HepG2 (cell line): ENCODE data around the gene PGC. TPM values are rescaled to one million over a fixed set of nuclear protein-coding genes. Genes with fewer than 3 reads are reported as not detected.

Experiments
- ARID2 ChIP-seq: sonication (generic); formaldehyde crosslinking; IDR thresholded peaks from 2 replicates; pipeline ENCODE4 v1.8.1; 2022; ENCODE audit warnings: mild to moderate bottlenecking, missing genetic modification reagents, borderline replicate concordance
- ELF3 ChIP-seq: IDR thresholded peaks from 2 replicates; pipeline ENCODE4 v1.6.1; 2016; ENCODE audit warnings: missing genetic modification reagents, missing compliant biosample characterization
- HMG20A ChIP-seq: IDR thresholded peaks from 2 replicates; pipeline ENCODE4 v1.6.1; 2016; ENCODE audit warnings: borderline replicate concordance
- KLF6 ChIP-seq: IDR thresholded peaks from 2 replicates; pipeline ENCODE4 v1.8.0; 2016; ENCODE audit warnings: missing biosample characterization, missing genetic modification reagents
- MBNL3 ChIP-seq: fragments of 250-450 bp; sonication (Bioruptor Pico); conservative IDR thresholded peaks from 2 replicates; pipeline ENCODE4 v1.8.0; 2022; ENCODE audit warnings: mild to moderate bottlenecking, inconsistent platforms
- SRF ChIP-seq: IDR thresholded peaks from 2 replicates; pipeline ENCODE4 v1.6.1; 2011; ENCODE audit warnings: mild to moderate bottlenecking, low read depth, low read length, moderate library complexity
- TARDBP ChIP-seq: sonication (generic); formaldehyde crosslinking; IDR thresholded peaks from 2 replicates; pipeline ENCODE4 v1.8.0; 2022; ENCODE audit warnings: mild to moderate bottlenecking, missing genetic modification reagents
- YEATS4 ChIP-seq: sonication (generic); formaldehyde crosslinking; IDR thresholded peaks from 2 replicates; pipeline ENCODE4 v1.4.0; 2020; ENCODE audit warnings: missing genetic modification reagents, borderline replicate concordance
- ZMYM3 ChIP-seq: sonication (generic); formaldehyde crosslinking; IDR thresholded peaks from 2 replicates; pipeline ENCODE4 v1.5.1; 2020; ENCODE audit warnings: mild to moderate bottlenecking, missing genetic modification reagents
- ZNF383 ChIP-seq: sonication (generic); formaldehyde crosslinking; IDR thresholded peaks from 2 replicates; pipeline ENCODE4 v1.4.0; 2020; ENCODE audit warnings: missing genetic modification reagents, mild to moderate bottlenecking, borderline replicate concordance
- ZNF550 ChIP-seq: sonication (generic); formaldehyde crosslinking; IDR thresholded peaks from 2 replicates; pipeline ENCODE4 v1.4.0; 2020; ENCODE audit warnings: mild to moderate bottlenecking, missing genetic modification reagents, borderline replicate concordance
- ZNF850 ChIP-seq: sonication (generic); formaldehyde crosslinking; conservative IDR thresholded peaks from 2 replicates; pipeline ENCODE4 v1.9.0; 2021; ENCODE audit warnings: mild to moderate bottlenecking, missing genetic modification reagents
- polyA plus RNA-seq, 8 experiments: library from polyadenylated mRNA; depleted of rRNA in 3 of 8; stranded (reverse) in 7 of 8; unstranded in 1 of 8; fragments of >200 nt; fragmentation: Illumina TruSeq in 4 of 8; extraction: Trizol in 4 of 8; gene quantifications; 2 replicates each; pipeline versions ENCODE4 v1.2.1 to v1.2.3, GENCODE V29; 2011 to 2016; ENCODE audit warnings: low read depth in 4 of 8, missing spikeins in 1 of 8, mixed read lengths in 1 of 8; ENCODE audit not compliant: insufficient read depth in 1 of 8
- total RNA-seq, 5 experiments: library from RNA; depleted of rRNA; stranded (reverse); fragments of >200 nt; fragmentation: Illumina TruSeq; extraction: Trizol; gene quantifications; 2 replicates each; pipeline ENCODE4 v1.2.3, GENCODE V29; 2016; ENCODE audit warnings: low read depth in 1 of 5
- TF ChIP-seq, protein P1 (sequence below): sonication (generic); formaldehyde crosslinking; conservative IDR thresholded peaks from 2 replicates; pipeline ENCODE4 v1.8.1; 2023; ENCODE audit warnings: missing genetic modification reagents
- TF ChIP-seq, protein P2 (sequence below): IDR thresholded peaks from 2 replicates; pipeline ENCODE4 v1.6.1; 2018; ENCODE audit warnings: missing genetic modification reagents, mild to moderate bottlenecking, missing compliant biosample characterization
- TF ChIP-seq, protein P3 (sequence below): sonication (generic); formaldehyde crosslinking; IDR thresholded peaks from 2 replicates; pipeline ENCODE4 v1.4.0; 2020; ENCODE audit warnings: missing genetic modification reagents, borderline replicate concordance
- TF ChIP-seq, protein P4 (sequence below): IDR thresholded peaks from 2 replicates; pipeline ENCODE4 v1.6.1; 2016
- TF ChIP-seq, protein P5 (sequence below): sonication (generic); formaldehyde crosslinking; IDR thresholded peaks from 2 replicates; pipeline ENCODE4 v1.4.0; 2020; ENCODE audit warnings: missing genetic modification reagents, mild to moderate bottlenecking, borderline replicate concordance

Gene PGC
- total and polyA plus RNA-seq, 2 of the 13 experiments (the other 11 are each of a cell fraction or from before 2014, with no cell fraction given) = 426 to 502 TPM

DNA sequence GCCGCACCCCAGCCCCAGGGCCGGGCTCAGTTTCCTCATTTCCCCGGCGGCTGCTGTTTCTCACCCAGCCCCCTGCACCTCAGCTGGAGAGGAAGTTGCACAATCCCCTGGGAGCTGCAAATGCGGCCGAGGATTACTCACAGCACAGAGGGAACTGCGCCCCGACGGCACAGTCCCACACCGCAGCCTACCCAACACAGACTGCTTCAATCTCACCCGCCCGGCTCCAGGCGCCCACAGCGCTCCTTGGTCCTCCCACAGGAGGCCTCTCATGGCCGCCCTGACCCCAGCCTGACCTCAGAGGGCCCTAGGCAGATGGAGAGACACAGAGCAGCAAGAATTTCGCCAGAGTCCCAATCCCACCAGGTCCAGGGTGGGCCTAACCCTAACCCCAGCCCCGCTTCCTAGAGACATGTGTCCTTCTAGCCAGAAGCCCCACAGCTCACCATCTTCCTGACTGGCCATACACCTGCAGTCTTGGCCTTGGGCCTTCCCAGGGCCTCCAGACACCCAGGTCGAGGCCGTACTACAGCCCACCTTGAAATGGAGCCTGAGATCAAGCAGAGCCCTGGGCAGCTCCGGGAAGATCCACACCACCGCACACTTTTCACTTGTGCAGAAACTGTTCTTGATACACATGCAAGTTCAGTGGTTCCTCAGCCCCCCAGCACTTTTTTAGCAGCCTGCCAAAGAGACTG, 23.5 kb downstream of the PGC start (continued):
- TF ChIP-seq, protein P1, sequence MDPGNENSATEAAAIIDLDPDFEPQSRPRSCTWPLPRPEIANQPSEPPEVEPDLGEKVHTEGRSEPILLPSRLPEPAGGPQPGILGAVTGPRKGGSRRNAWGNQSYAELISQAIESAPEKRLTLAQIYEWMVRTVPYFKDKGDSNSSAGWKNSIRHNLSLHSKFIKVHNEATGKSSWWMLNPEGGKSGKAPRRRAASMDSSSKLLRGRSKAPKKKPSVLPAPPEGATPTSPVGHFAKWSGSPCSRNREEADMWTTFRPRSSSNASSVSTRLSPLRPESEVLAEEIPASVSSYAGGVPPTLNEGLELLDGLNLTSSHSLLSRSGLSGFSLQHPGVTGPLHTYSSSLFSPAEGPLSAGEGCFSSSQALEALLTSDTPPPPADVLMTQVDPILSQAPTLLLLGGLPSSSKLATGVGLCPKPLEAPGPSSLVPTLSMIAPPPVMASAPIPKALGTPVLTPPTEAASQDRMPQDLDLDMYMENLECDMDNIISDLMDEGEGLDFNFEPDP (CRISPR knock-in tag) = no peak
- peak; percentile 84 for TF ChIP-seq ELF3
- no peak for TF ChIP-seq ZNF383 (CRISPR knock-in tag)
- TF ChIP-seq KLF6 (CRISPR knock-in tag) = 0 out of 2 replicates have a peak, but pooled peaks have one; percentile 63
- TF ChIP-seq ZNF850 (CRISPR knock-in tag) = no peak
- TF ChIP-seq, protein P2, sequence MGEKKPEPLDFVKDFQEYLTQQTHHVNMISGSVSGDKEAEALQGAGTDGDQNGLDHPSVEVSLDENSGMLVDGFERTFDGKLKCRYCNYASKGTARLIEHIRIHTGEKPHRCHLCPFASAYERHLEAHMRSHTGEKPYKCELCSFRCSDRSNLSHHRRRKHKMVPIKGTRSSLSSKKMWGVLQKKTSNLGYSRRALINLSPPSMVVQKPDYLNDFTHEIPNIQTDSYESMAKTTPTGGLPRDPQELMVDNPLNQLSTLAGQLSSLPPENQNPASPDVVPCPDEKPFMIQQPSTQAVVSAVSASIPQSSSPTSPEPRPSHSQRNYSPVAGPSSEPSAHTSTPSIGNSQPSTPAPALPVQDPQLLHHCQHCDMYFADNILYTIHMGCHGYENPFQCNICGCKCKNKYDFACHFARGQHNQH (CRISPR knock-in tag) = peak; percentile 51; the same call in 1 of the 2 replicates
- no peak; the same call in 1 of the 2 replicates for TF ChIP-seq HMG20A
- no peak for TF ChIP-seq MBNL3 (CRISPR knock-in tag)
- TF ChIP-seq, protein P3, sequence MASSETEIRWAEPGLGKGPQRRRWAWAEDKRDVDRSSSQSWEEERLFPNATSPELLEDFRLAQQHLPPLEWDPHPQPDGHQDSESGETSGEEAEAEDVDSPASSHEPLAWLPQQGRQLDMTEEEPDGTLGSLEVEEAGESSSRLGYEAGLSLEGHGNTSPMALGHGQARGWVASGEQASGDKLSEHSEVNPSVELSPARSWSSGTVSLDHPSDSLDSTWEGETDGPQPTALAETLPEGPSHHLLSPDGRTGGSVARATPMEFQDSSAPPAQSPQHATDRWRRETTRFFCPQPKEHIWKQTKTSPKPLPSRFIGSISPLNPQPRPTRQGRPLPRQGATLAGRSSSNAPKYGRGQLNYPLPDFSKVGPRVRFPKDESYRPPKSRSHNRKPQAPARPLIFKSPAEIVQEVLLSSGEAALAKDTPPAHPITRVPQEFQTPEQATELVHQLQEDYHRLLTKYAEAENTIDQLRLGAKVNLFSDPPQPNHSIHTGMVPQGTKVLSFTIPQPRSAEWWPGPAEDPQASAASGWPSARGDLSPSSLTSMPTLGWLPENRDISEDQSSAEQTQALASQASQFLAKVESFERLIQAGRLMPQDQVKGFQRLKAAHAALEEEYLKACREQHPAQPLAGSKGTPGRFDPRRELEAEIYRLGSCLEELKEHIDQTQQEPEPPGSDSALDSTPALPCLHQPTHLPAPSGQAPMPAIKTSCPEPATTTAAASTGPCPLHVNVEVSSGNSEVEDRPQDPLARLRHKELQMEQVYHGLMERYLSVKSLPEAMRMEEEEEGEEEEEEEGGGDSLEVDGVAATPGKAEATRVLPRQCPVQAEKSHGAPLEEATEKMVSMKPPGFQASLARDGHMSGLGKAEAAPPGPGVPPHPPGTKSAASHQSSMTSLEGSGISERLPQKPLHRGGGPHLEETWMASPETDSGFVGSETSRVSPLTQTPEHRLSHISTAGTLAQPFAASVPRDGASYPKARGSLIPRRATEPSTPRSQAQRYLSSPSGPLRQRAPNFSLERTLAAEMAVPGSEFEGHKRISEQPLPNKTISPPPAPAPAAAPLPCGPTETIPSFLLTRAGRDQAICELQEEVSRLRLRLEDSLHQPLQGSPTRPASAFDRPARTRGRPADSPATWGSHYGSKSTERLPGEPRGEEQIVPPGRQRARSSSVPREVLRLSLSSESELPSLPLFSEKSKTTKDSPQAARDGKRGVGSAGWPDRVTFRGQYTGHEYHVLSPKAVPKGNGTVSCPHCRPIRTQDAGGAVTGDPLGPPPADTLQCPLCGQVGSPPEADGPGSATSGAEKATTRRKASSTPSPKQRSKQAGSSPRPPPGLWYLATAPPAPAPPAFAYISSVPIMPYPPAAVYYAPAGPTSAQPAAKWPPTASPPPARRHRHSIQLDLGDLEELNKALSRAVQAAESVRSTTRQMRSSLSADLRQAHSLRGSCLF = no peak
- TF ChIP-seq ARID2 (CRISPR knock-in tag) = no peak
- TF ChIP-seq ZNF550 = no peak
- TF ChIP-seq SRF = no peak
- TF ChIP-seq ZMYM3 (CRISPR knock-in tag) = peak; percentile 82; the same call in 1 of the 2 replicates
- TF ChIP-seq TARDBP (CRISPR knock-in tag) = no peak
- TF ChIP-seq, protein P4, sequence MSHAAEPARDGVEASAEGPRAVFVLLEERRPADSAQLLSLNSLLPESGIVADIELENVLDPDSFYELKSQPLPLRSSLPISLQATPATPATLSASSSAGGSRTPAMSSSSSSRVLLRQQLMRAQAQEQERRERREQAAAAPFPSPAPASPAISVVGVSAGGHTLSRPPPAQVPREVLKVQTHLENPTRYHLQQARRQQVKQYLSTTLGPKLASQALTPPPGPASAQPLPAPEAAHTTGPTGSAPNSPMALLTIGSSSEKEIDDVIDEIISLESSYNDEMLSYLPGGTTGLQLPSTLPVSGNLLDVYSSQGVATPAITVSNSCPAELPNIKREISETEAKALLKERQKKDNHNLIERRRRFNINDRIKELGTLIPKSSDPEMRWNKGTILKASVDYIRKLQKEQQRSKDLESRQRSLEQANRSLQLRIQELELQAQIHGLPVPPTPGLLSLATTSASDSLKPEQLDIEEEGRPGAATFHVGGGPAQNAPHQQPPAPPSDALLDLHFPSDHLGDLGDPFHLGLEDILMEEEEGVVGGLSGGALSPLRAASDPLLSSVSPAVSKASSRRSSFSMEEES (CRISPR knock-in tag) = no peak
- TF ChIP-seq, protein P5, sequence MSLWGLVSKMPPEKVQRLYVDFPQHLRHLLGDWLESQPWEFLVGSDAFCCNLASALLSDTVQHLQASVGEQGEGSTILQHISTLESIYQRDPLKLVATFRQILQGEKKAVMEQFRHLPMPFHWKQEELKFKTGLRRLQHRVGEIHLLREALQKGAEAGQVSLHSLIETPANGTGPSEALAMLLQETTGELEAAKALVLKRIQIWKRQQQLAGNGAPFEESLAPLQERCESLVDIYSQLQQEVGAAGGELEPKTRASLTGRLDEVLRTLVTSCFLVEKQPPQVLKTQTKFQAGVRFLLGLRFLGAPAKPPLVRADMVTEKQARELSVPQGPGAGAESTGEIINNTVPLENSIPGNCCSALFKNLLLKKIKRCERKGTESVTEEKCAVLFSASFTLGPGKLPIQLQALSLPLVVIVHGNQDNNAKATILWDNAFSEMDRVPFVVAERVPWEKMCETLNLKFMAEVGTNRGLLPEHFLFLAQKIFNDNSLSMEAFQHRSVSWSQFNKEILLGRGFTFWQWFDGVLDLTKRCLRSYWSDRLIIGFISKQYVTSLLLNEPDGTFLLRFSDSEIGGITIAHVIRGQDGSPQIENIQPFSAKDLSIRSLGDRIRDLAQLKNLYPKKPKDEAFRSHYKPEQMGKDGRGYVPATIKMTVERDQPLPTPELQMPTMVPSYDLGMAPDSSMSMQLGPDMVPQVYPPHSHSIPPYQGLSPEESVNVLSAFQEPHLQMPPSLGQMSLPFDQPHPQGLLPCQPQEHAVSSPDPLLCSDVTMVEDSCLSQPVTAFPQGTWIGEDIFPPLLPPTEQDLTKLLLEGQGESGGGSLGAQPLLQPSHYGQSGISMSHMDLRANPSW (CRISPR knock-in tag) = no peak
- TF ChIP-seq YEATS4 (CRISPR knock-in tag) = 0 out of 2 replicates have a peak, but pooled peaks have one; percentile 24
